T-helper 2 cell treated with Interferon-gamma antibody and Interleukin-4, amounts not matched to agents 5 μg/mL and 100 μg/mL, for 36 hours (primary cell): ENCODE measurements around the gene VPS39.

Experiments used
- DNase-seq: peaks from one replicate; pipeline ENCODE4 v3.0.0; 2021; ENCODE audit warnings: low spot score
- H3K27ac Mint-ChIP-seq: one replicate; pipeline ENCODE4 v1.8.0; 2021; ENCODE audit warnings: mild to moderate bottlenecking, mixed read lengths
- H3K27me3 Mint-ChIP-seq: one replicate; pipeline ENCODE4 v1.8.0; 2021; ENCODE audit warnings: low read depth, mixed read lengths
- H3K36me3 Mint-ChIP-seq: one replicate; pipeline ENCODE4 v1.8.0; 2021; ENCODE audit warnings: low read depth, mixed read lengths
- H3K4me1 Mint-ChIP-seq: one replicate; pipeline ENCODE4 v1.8.0; 2021; ENCODE audit warnings: low read depth, mixed read lengths
- H3K4me3 Mint-ChIP-seq: one replicate; pipeline ENCODE4 v1.8.0; 2022; ENCODE audit warnings: mild to moderate bottlenecking, moderate library complexity, mixed read lengths
- H3K9me3 Mint-ChIP-seq: one replicate; pipeline ENCODE4 v1.8.0; 2021; ENCODE audit warnings: mixed read lengths

The VPS39 gene

GRCh38 chr15:42160136-42160535 is 48.0 kb downstream of the VPS39 start:
- H3K36me3 Mint-ChIP-seq = peaks cover 37% of the 10 kb centered on the region
- H3K27me3 Mint-ChIP-seq = no peaks in the 10 kb centered on the region
- no peak overlapping the region for H3K4me3 Mint-ChIP-seq

GRCh38 chr15:42159381-42160015 is 48.6 kb downstream of the VPS39 start:
- DNase-seq = no peak
- Mint-ChIP-seq H3K27ac (no peak overlapping the region), H3K4me1 (no peaks in the 10 kb centered on the region), H3K36me3 (peaks cover 32% of the 10 kb centered on the region), H3K9me3 (no peaks in the 10 kb centered on the region), H3K4me3 (no peak overlapping the region), H3K27me3 (no peaks in the 10 kb centered on the region)

More at GRCh38 chr15:42160136-42160535, 48.0 kb downstream of the VPS39 start:
- no peak overlapping the region for H3K27ac Mint-ChIP-seq
- no peaks in the 10 kb centered on the region for H3K9me3 Mint-ChIP-seq
- DNase-seq = no peak
- no peaks in the 10 kb centered on the region for H3K4me1 Mint-ChIP-seq

- Mint-ChIP-seq H3K27ac (no peak overlapping the region), H3K36me3 (peaks cover 28% of the 10 kb centered on the region), H3K9me3 (no peaks in the 10 kb centered on the region), H3K4me1 (no peaks in the 10 kb centered on the region), H3K27me3 (no peaks in the 10 kb centered on the region), H3K4me3 (no peak overlapping the region)
- no peak for DNase-seq
Measured at GRCh38 chr15:42158941-42159340, 49.2 kb downstream of the VPS39 start.

- H3K4me3 Mint-ChIP-seq = no peak overlapping the region
- peaks cover 20% of the 10 kb centered on the region for H3K36me3 Mint-ChIP-seq
- no peaks in the 10 kb centered on the region for H3K4me1 Mint-ChIP-seq
- H3K27me3 Mint-ChIP-seq = no peaks in the 10 kb centered on the region
- H3K27ac Mint-ChIP-seq = no peak overlapping the region
- H3K9me3 Mint-ChIP-seq = no peaks in the 10 kb centered on the region
- DNase-seq = no peak
Measured at GRCh38 chr15:42157981-42158765, 49.9 kb downstream of the VPS39 start.

- Mint-ChIP-seq H3K27me3 (no peaks in the 10 kb centered on the region), H3K36me3 (peaks cover 16% of the 10 kb centered on the region), H3K4me1 (no peaks in the 10 kb centered on the region), H3K9me3 (no peaks in the 10 kb centered on the region), H3K4me3 (no peak overlapping the region), H3K27ac (no peak overlapping the region)
- no peak for DNase-seq
Measured at GRCh38 chr15:42157381-42157780, 50.7 kb downstream of the VPS39 start.

GRCh38 chr15:42156243-42156922 is 51.7 kb downstream of the VPS39 start, which contains the start of gene PLA2G4F:
Gene PLA2G4F, minus strand, starts transcription at chr15:42156636. Its CDS starts 87 bp downstream, at chr15:42156549.
- H3K36me3 Mint-ChIP-seq = peaks cover 6% of the 10 kb centered on the region
- DNase-seq = no peak
- no peak within 1 kb of the TSS for H3K4me3 Mint-ChIP-seq
- no peaks in the 10 kb centered on the region for H3K27me3 Mint-ChIP-seq
- H3K4me1 Mint-ChIP-seq = no peaks in the 10 kb centered on the region
- no peaks in the 10 kb centered on the region for H3K9me3 Mint-ChIP-seq
- no peak within 1 kb of the TSS for H3K27ac Mint-ChIP-seq

- no peak for DNase-seq
Measured at GRCh38 chr15:42155546-42156242, 52.4 kb downstream of the VPS39 start.

GRCh38 chr15:42154956-42155355 is 53.1 kb downstream of the VPS39 start:
- Mint-ChIP-seq H3K27me3 (no peaks in the 10 kb centered on the region), H3K4me1 (no peaks in the 10 kb centered on the region), H3K36me3 (peaks cover 4% of the 10 kb centered on the region), H3K27ac (no peak overlapping the region), H3K9me3 (no peaks in the 10 kb centered on the region), H3K4me3 (no peak overlapping the region)
- DNase-seq = no peak

More at GRCh38 chr15:42155546-42156242, 52.4 kb downstream of the VPS39 start:
- H3K27me3 Mint-ChIP-seq = no peaks in the 10 kb centered on the region
- H3K27ac Mint-ChIP-seq = no peak overlapping the region
- peaks cover 6% of the 10 kb centered on the region for H3K36me3 Mint-ChIP-seq
- H3K4me3 Mint-ChIP-seq = no peak overlapping the region
- H3K4me1 Mint-ChIP-seq = no peaks in the 10 kb centered on the region
- H3K9me3 Mint-ChIP-seq = no peaks in the 10 kb centered on the region

- no peaks in the 10 kb centered on the region for H3K4me1 Mint-ChIP-seq
- DNase-seq = no peak
Measured at GRCh38 chr15:42154212-42154941, 53.7 kb downstream of the VPS39 start.

GRCh38 chr15:42153874-42154211 is 54.3 kb downstream of the VPS39 start:
- H3K27ac Mint-ChIP-seq = no peak overlapping the region
- DNase-seq = no peak
- no peaks in the 10 kb centered on the region for H3K9me3 Mint-ChIP-seq
- H3K4me3 Mint-ChIP-seq = no peak overlapping the region
- H3K36me3 Mint-ChIP-seq = peaks cover 3% of the 10 kb centered on the region
- no peaks in the 10 kb centered on the region for H3K27me3 Mint-ChIP-seq
- H3K4me1 Mint-ChIP-seq = no peaks in the 10 kb centered on the region

More at GRCh38 chr15:42154212-42154941, 53.7 kb downstream of the VPS39 start:
- no peaks in the 10 kb centered on the region for H3K9me3 Mint-ChIP-seq
- peaks cover 3% of the 10 kb centered on the region for H3K36me3 Mint-ChIP-seq
- no peak overlapping the region for H3K4me3 Mint-ChIP-seq
- H3K27ac Mint-ChIP-seq = no peak overlapping the region
- H3K27me3 Mint-ChIP-seq = no peaks in the 10 kb centered on the region

GRCh38 chr15:42152921-42153698 is 55.0 kb downstream of the VPS39 start:
- no peaks in the 10 kb centered on the region for H3K4me1 Mint-ChIP-seq
- H3K4me3 Mint-ChIP-seq = no peak overlapping the region

GRCh38 chr15:42152196-42152920 is 55.7 kb downstream of the VPS39 start:
- H3K27ac Mint-ChIP-seq = no peak overlapping the region
- no peaks in the 10 kb centered on the region for H3K36me3 Mint-ChIP-seq
- no peaks in the 10 kb centered on the region for H3K4me1 Mint-ChIP-seq
- DNase-seq = no peak
- no peaks in the 10 kb centered on the region for H3K9me3 Mint-ChIP-seq
- H3K27me3 Mint-ChIP-seq = no peaks in the 10 kb centered on the region
- no peak overlapping the region for H3K4me3 Mint-ChIP-seq

More at GRCh38 chr15:42152921-42153698, 55.0 kb downstream of the VPS39 start:
- Mint-ChIP-seq H3K27ac (no peak overlapping the region), H3K27me3 (no peaks in the 10 kb centered on the region), H3K9me3 (no peaks in the 10 kb centered on the region), H3K36me3 (no peaks in the 10 kb centered on the region)
- DNase-seq = no peak
